ENCODE data around the gene SLC37A2.

SLC37A2 gene

GRCh38 chr11:125136001-125136400 lies 72.9 kb downstream of the SLC37A2 start:
- Histone ChIP-seq H4K20me1 (no peaks in the 10 kb centered on the region), H3K4me1 (peaks cover 0 to 9% (median 0%) of the 10 kb centered on the region in 10 experiments; a peak in 3 of 20 replicates), H3K9ac (no peak overlapping the region), H3K9me3 (replicated peaks in 1 of 11) (no peaks in the 10 kb centered on the region), H3K27ac (no peak overlapping the region), H3K4me3 (no peak overlapping the region), H3K36me3 (no peaks in the 10 kb centered on the region), H3K4me2 (peak overlapping the region in 2 of 11 experiments; percentile 37 to 63; a peak in 4 of 22 replicates), H3K27me3 (no peaks in the 10 kb centered on the region)
- TF ChIP-seq Cebpa-rat (IDR thresholded peaks at IDR 0.05): no peak

- H3K9me3 ChIP-seq (replicated peaks in 1 of 11): no peaks in the 10 kb centered on the region
- no peak for TF ChIP-seq Cebpa-rat (IDR thresholded peaks at IDR 0.05)
- no peak overlapping the region for H3K27ac ChIP-seq
- H3K9ac ChIP-seq: no peak overlapping the region
- no peak overlapping the region for H3K4me3 ChIP-seq
- H3K4me1 ChIP-seq: peaks cover 0 to 9% (median 0%) of the 10 kb centered on the region in 10 experiments; a peak in 3 of 20 replicates
- no peak overlapping the region for H3K4me2 ChIP-seq
- no peaks in the 10 kb centered on the region for H3K27me3 ChIP-seq
- H3K36me3 ChIP-seq: no peaks in the 10 kb centered on the region
- no peaks in the 10 kb centered on the region for H4K20me1 ChIP-seq
Measured at GRCh38 chr11:125138966-125139365, 75.9 kb downstream of the SLC37A2 start.

- Histone ChIP-seq H3K27me3 (no peaks in the 10 kb centered on the region), H3K4me1 (peaks cover 0 to 9% (median 0%) of the 10 kb centered on the region in 10 experiments; a peak in 3 of 20 replicates), H4K20me1 (no peaks in the 10 kb centered on the region), H3K4me3 (no peak overlapping the region), H3K27ac (no peak overlapping the region), H3K9me3 (replicated peaks in 1 of 11) (no peaks in the 10 kb centered on the region), H3K36me3 (no peaks in the 10 kb centered on the region), H3K9ac (no peak overlapping the region), H3K4me2 (no peak overlapping the region)
- TF ChIP-seq Cebpa-rat (IDR thresholded peaks at IDR 0.05): no peak
Measured at GRCh38 chr11:125139778-125140177, 76.7 kb downstream of the SLC37A2 start.

Data from BLaER1 treated with 17β-estradiol and CSF1 and Interleukin-3, amounts not matched to agents 10 nM and 100 nM (cell line).